Adipocyte (in vitro differentiated cells): ENCODE measurements around the gene NFYC.

Source experiments
- DNase-seq: peaks from one replicate; pipeline ENCODE4 v3.0.0-alpha.2; 2015; ENCODE audit warnings: low read depth
- H3K27me3 ChIP-seq: replicated peaks from 2 replicates; pipeline ENCODE4 v1.7.0; 2013; ENCODE audit warnings: mild to moderate bottlenecking, low read length, moderate library complexity; ENCODE audit not compliant: control insufficient read depth, insufficient read depth
- H3K36me3 ChIP-seq: 2 replicates; pipeline ENCODE4 v1.7.0; 2013; ENCODE audit warnings: low read length, mild to moderate bottlenecking, moderate library complexity; ENCODE audit not compliant: control insufficient read depth, insufficient read depth, severe bottlenecking
- H3K4me1 ChIP-seq: 2 replicates; pipeline ENCODE4 v1.7.0; 2013; ENCODE audit warnings: mild to moderate bottlenecking, low read length, moderate library complexity; ENCODE audit not compliant: control insufficient read depth, insufficient read depth
- H3K4me3 ChIP-seq: 2 replicates; pipeline ENCODE4 v1.7.0; 2013; ENCODE audit warnings: mild to moderate bottlenecking, low read length, moderate library complexity
- H3K9ac ChIP-seq: 2 replicates; pipeline ENCODE4 v1.7.0; 2013; ENCODE audit warnings: mild to moderate bottlenecking, low read length, moderate library complexity
- H3K9me3 ChIP-seq: 2 replicates; pipeline ENCODE4 v1.7.0; 2013; ENCODE audit warnings: mild to moderate bottlenecking, low read length, moderate library complexity; ENCODE audit not compliant: control insufficient read depth

Gene NFYC

GRCh38 chr1:40740039-40740996 lies 48.8 kb downstream of the NFYC start:
- DNase-seq, result no peak
- H3K9ac ChIP-seq, result no peak overlapping the region
- H3K4me3 ChIP-seq, result no peak overlapping the region
- peaks cover 43% of the 10 kb centered on the region for H3K36me3 ChIP-seq
- H3K9me3 ChIP-seq, result no peaks in the 10 kb centered on the region
- H3K27me3 ChIP-seq, result no peaks in the 10 kb centered on the region
- peaks cover 26% of the 10 kb centered on the region for H3K4me1 ChIP-seq

GRCh38 chr1:40740997-40741736 lies 49.7 kb downstream of the NFYC start:
- DNase-seq, result no peak
- Histone ChIP-seq H3K27me3 (no peaks in the 10 kb centered on the region), H3K9ac (no peak overlapping the region), H3K4me3 (no peak overlapping the region), H3K4me1 (peaks cover 29% of the 10 kb centered on the region), H3K9me3 (no peaks in the 10 kb centered on the region), H3K36me3 (peaks cover 43% of the 10 kb centered on the region)

DNA sequence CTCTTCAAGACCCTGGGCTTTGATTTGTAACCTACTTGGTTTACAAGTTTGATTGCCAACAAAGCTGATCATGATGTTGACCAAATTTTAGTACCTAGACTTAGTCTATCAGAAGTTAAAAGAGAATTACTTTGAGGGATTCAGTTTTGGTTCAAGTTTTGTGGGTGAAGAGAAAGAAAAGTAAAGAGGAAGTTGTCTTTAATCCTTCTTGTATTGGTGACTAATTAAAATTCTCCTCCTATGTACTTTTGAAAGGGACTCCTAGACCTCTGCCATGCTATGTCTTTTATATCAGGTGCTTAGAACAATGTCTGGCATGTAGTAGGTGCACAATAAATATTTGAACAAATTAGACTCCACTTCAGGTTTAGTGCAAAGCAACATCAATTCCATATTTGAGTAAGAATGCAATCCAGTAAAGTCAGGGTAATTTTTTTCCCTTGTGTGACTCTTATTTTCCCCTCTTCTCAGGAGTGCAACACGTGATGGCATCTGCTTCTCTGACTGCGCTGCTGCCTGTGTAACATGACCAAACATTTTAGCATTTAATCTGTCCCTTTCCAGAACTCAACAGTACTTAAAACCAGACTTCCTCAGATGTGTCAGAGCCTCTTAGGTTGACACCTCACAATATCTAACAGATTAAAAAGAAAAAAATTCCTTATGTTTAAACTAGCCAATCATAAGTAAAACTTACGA lies 51.0 kb downstream of the NFYC start:
- no peaks in the 10 kb centered on the region for H3K27me3 ChIP-seq
- H3K4me1 ChIP-seq, result peaks cover 26% of the 10 kb centered on the region
- H3K4me3 ChIP-seq, result no peak overlapping the region
- DNase-seq, result no peak
- H3K9ac ChIP-seq, result no peak overlapping the region
- no peaks in the 10 kb centered on the region for H3K9me3 ChIP-seq
- peaks cover 45% of the 10 kb centered on the region for H3K36me3 ChIP-seq

GRCh38 chr1:40743452-40743851 lies 51.9 kb downstream of the NFYC start:
- H3K4me1 ChIP-seq, result peaks cover 26% of the 10 kb centered on the region
- no peak overlapping the region for H3K4me3 ChIP-seq
- peaks cover 53% of the 10 kb centered on the region for H3K36me3 ChIP-seq

GRCh38 chr1:40743860-40744259 lies 52.4 kb downstream of the NFYC start:
- Histone ChIP-seq H3K36me3 (peaks cover 54% of the 10 kb centered on the region), H3K9me3 (no peaks in the 10 kb centered on the region), H3K9ac (no peak overlapping the region), H3K27me3 (no peaks in the 10 kb centered on the region), H3K4me1 (peaks cover 26% of the 10 kb centered on the region), H3K4me3 (no peak overlapping the region)
- no peak for DNase-seq

More at GRCh38 chr1:40743452-40743851, 51.9 kb downstream of the NFYC start:
- Histone ChIP-seq H3K27me3 (no peaks in the 10 kb centered on the region), H3K9ac (no peak overlapping the region), H3K9me3 (no peaks in the 10 kb centered on the region)
- no peak for DNase-seq

DNA sequence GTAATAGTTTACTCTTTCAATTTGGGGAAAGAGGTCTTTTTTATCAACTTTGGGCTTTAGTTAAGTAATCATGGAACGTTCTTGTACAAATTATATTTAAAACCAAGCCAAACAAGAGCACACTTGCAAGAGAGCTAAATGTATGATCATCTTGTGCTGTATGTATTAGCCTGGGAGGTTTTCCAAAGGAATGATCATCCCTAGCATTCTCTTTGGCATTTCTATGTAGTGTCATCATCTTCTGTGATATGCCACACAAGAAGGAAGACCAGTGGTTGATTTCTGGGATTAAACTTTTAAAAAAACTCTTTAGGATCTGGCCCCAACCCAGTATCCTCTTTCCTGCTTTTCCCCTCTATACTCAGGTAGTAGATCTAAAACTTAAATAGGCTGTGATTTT lies 53.7 kb downstream of the NFYC start:
- Histone ChIP-seq H3K9ac (peak overlapping the region; percentile 14), H3K4me3 (no peak overlapping the region), H3K4me1 (peaks cover 21% of the 10 kb centered on the region), H3K27me3 (no peaks in the 10 kb centered on the region), H3K9me3 (no peaks in the 10 kb centered on the region), H3K36me3 (peaks cover 53% of the 10 kb centered on the region)
- peak; percentile 40 for DNase-seq

GRCh38 chr1:40746344-40747090 lies 55.0 kb downstream of the NFYC start:
- peaks cover 26% of the 10 kb centered on the region for H3K4me1 ChIP-seq
- H3K4me3 ChIP-seq, result no peak overlapping the region
- H3K27me3 ChIP-seq, result no peaks in the 10 kb centered on the region
- no peak overlapping the region for H3K9ac ChIP-seq
- DNase-seq, result no peak
- H3K9me3 ChIP-seq, result no peaks in the 10 kb centered on the region
- peaks cover 63% of the 10 kb centered on the region for H3K36me3 ChIP-seq

GRCh38 chr1:40748841-40749718 lies 57.6 kb downstream of the NFYC start:
- H3K27me3 ChIP-seq, result no peaks in the 10 kb centered on the region
- no peak overlapping the region for H3K4me3 ChIP-seq
- no peak for DNase-seq
- no peak overlapping the region for H3K9ac ChIP-seq
- no peaks in the 10 kb centered on the region for H3K9me3 ChIP-seq
- H3K36me3 ChIP-seq, result peaks cover 57% of the 10 kb centered on the region
- peaks cover 26% of the 10 kb centered on the region for H3K4me1 ChIP-seq

GRCh38 chr1:40749817-40750216 lies 58.3 kb downstream of the NFYC start:
- Histone ChIP-seq H3K4me3 (no peak overlapping the region), H3K36me3 (peaks cover 60% of the 10 kb centered on the region), H3K9ac (no peak overlapping the region), H3K27me3 (no peaks in the 10 kb centered on the region), H3K4me1 (peaks cover 29% of the 10 kb centered on the region), H3K9me3 (no peaks in the 10 kb centered on the region)
- DNase-seq, result no peak

GRCh38 chr1:40750451-40750908 lies 59.0 kb downstream of the NFYC start:
- H3K4me1 ChIP-seq, result peaks cover 29% of the 10 kb centered on the region
- no peak for DNase-seq
- H3K36me3 ChIP-seq, result peaks cover 61% of the 10 kb centered on the region
- no peak overlapping the region for H3K9ac ChIP-seq
- H3K4me3 ChIP-seq, result no peak overlapping the region
- H3K9me3 ChIP-seq, result no peaks in the 10 kb centered on the region
- no peaks in the 10 kb centered on the region for H3K27me3 ChIP-seq
